ENCODE data around the gene MAP2. TPM values are rescaled to one million over a fixed set of nuclear protein-coding genes. Genes with fewer than 3 reads are reported as not detected.

MAP2 gene
- total and polyA plus RNA-seq, 11 donors = 3.2 to 19.3 (median 8.9) TPM

DNA sequence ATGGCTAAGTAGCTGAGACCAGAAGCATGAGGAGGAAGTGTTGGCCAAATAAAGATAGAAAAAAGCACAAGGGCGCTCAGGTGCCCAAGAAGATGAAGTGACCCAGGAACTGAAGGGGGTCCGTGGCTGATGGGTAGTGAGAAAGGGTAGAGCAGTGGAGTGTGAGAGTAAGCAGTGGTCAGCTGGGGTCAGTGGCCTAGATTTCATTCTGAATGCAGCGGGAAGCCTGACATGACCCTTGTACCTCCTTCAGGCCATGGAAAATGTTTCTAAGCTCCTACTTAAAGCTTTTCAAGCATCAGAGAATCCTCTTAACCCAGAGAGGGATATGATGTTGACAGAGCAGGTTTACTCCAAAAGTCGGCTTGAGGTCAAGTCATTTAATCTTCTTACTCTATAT lies 258.8 kb downstream of the MAP2 start:
- ATAC-seq (no peak), DNase-seq (no peak)
- Histone ChIP-seq H3K4me3 (no peak overlapping the region), H3K27me3 (no peaks in the 10 kb centered on the region), H3K4me1 (peaks cover 0 to 17% (median 4%) of the 10 kb centered on the region in 12 donors), H3K9me3 (no peaks in the 10 kb centered on the region), H3K36me3 (peaks cover 0 to 3% (median 0%) of the 10 kb centered on the region in 9 donors), H3K27ac (no peak overlapping the region)
- intact Hi-C loops (cut with DNase I) = no loop called here
- WGBS, 4 donors = 86 to 93% (median 90%) methylated on average over 4 of the region's 4 CpGs
- TF ChIP-seq POLR2A (IDR thresholded peaks at IDR 0.05) = no peak
- TF ChIP-seq, protein P1, sequence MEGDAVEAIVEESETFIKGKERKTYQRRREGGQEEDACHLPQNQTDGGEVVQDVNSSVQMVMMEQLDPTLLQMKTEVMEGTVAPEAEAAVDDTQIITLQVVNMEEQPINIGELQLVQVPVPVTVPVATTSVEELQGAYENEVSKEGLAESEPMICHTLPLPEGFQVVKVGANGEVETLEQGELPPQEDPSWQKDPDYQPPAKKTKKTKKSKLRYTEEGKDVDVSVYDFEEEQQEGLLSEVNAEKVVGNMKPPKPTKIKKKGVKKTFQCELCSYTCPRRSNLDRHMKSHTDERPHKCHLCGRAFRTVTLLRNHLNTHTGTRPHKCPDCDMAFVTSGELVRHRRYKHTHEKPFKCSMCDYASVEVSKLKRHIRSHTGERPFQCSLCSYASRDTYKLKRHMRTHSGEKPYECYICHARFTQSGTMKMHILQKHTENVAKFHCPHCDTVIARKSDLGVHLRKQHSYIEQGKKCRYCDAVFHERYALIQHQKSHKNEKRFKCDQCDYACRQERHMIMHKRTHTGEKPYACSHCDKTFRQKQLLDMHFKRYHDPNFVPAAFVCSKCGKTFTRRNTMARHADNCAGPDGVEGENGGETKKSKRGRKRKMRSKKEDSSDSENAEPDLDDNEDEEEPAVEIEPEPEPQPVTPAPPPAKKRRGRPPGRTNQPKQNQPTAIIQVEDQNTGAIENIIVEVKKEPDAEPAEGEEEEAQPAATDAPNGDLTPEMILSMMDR (IDR thresholded peaks at IDR 0.05) = no peak

DNA sequence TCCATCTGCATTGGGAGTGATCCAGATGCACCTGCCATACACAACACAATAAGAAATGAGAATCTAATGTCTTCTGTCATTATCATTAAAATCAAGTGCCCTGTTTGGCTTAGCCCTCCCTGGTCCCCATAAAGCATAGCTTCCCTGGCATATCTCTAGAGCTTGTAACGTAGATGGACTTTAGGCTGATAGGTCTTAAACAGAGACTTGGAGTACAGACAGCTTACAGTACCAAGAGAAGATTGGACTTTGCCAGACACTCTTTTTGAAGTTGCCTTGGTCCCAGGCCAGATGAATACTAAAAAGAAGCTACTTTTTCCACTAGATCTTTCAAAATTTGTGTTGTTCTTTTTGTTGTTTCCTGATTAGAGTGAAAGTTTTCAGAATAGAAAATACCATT lies 261.5 kb downstream of the MAP2 start:
- peak overlapping the region in 9 of 12 donors; percentile 21 to 78 (median 60) for H3K27ac ChIP-seq
- peaks cover 0 to 17% (median 4%) of the 10 kb centered on the region in 12 donors for H3K4me1 ChIP-seq
- TF ChIP-seq POLR2A (IDR thresholded peaks at IDR 0.05) = no peak
- TF ChIP-seq, protein P1 (IDR thresholded peaks at IDR 0.05) = no peak
- no peaks in the 10 kb centered on the region for H3K36me3 ChIP-seq
- no peaks in the 10 kb centered on the region for H3K27me3 ChIP-seq
- no peaks in the 10 kb centered on the region for H3K9me3 ChIP-seq
- ATAC-seq (peak; percentile 63 to 89 (median 72)), DNase-seq (no peak)
- intact Hi-C loops (cut with DNase I) = no loop called here
- 34 to 45% (median 40%) methylated on average over 1 of the region's 1 CpG for WGBS, 4 donors
- no peak overlapping the region for H3K4me3 ChIP-seq

DNA sequence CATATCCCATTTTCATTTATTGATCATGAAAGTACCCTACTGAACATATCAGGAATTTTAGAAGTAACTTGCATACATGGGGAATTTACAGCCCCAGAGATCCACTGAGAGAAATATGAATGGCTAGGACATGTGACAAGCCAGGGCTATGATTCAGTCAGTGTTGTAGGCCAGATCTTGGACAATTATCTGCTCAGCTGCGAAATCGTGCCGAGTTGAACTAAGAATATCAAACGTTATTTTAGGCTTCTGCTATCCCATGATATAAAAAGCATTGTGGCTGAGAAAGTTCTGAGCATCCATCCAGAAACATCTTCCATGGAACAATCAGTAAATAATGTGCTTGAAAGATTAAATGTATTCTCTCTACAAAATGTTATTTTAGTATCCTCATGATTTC lies 262.1 kb downstream of the MAP2 start:
- WGBS, 4 donors = 28 to 42% (median 33%) methylated on average over 4 of the region's 4 CpGs
- TF ChIP-seq POLR2A (IDR thresholded peaks at IDR 0.05) = no peak
- TF ChIP-seq, protein P1 (IDR thresholded peaks at IDR 0.05) = no peak
- intact Hi-C loops (cut with DNase I) = no loop called here
- no peaks in the 10 kb centered on the region for H3K27me3 ChIP-seq
- no peaks in the 10 kb centered on the region for H3K36me3 ChIP-seq
- peak overlapping the region in 9 of 12 donors; percentile 21 to 78 (median 60) for H3K27ac ChIP-seq
- peaks cover 0 to 17% (median 4%) of the 10 kb centered on the region in 12 donors for H3K4me1 ChIP-seq
- no peak overlapping the region for H3K4me3 ChIP-seq
- H3K9me3 ChIP-seq = no peaks in the 10 kb centered on the region
- DNase-seq = peak in 3 of 5 donors; percentile 35 to 43 (median 36)
- peak; percentile 93 to 96 (median 94) for ATAC-seq

DNA sequence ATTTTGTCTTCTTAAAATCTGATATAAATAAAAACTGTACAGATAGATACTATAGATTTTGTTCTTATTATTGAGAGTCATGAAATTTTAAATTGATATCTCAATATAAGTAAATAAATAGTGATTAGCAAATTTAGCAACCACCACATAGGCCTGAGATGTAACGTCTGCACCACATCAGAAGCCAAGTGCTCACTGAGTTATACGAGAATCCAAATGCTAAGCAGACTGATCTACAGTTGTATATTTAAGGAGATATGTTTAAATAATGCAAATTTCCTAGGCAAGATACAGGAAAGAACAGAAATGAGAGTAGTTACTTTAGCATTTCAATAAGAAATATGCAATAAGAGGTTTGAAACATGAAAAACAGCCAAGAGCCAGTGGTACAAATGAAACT lies 262.6 kb downstream of the MAP2 start:
- no peaks in the 10 kb centered on the region for H3K27me3 ChIP-seq
- DNase-seq (no peak), ATAC-seq (no peak)
- H3K4me1 ChIP-seq = peaks cover 0 to 17% (median 4%) of the 10 kb centered on the region in 12 donors
- TF ChIP-seq, protein P1 (IDR thresholded peaks at IDR 0.05) = no peak
- no peak for TF ChIP-seq POLR2A (IDR thresholded peaks at IDR 0.05)
- H3K36me3 ChIP-seq = no peaks in the 10 kb centered on the region
- intact Hi-C loops (cut with DNase I) = no loop called here
- WGBS, 4 donors = 32 to 53% (median 41%) methylated on average over 2 of the region's 2 CpGs
- no peak overlapping the region for H3K4me3 ChIP-seq
- H3K9me3 ChIP-seq = no peaks in the 10 kb centered on the region
- H3K27ac ChIP-seq = peak overlapping the region in 7 of 12 donors; percentile 21 to 78 (median 59)

All from heart left ventricle (tissue), 16 donors.